Esophagus muscularis mucosa (tissue), 3 donors: ENCODE measurements around the gene SUMO1.

ENCODE experiments used
- POLR2A ChIP-seq: fragments of 450-650 bp; IDR thresholded peaks from one replicate; pipeline ENCODE4 v1.6.1; 2017; ENCODE audit warnings: antibody characterized with exemption, moderate library complexity, mild to moderate bottlenecking, low read depth
- POLR2AphosphoS5 ChIP-seq, 2 donors: sonication (generic); formaldehyde crosslinking; IDR thresholded peaks; one replicate each; pipeline ENCODE4 v1.6.1; 2017; ENCODE audit warnings: antibody characterized with exemption in 2 of 2
- TF ChIP-seq, protein P1 (sequence below), 3 experiments: fragments of 200-600 bp in 2 of 3; fragments of 450-650 bp in 1 of 3; sonication (generic) in 2 of 3; IDR thresholded peaks; one replicate each; pipeline ENCODE4 v1.5.1; 2017 to 2019; ENCODE audit warnings: antibody characterized with exemption in 3 of 3, mild to moderate bottlenecking in 2 of 3, moderate library complexity in 1 of 3

DNA sequence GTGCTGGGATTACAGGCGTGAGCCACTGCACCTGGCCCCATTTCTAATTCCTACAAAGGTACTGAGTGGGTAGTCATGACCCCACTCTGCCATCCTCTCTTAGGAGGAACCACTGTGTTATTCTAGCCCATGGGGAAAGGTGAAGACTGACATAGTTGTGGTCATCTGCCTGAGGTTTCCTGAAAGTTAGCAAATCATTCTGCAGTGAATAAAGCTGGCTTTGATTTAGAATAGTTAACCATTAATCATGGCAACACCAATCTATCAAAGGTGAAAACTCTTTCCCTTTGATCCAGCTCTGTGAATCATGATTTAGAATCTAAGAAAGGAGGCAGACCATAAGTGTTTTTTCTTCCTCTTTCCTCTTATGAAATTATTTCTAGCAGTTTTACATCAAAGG lies 50.8 kb downstream of the SUMO1 start:
- TF ChIP-seq POLR2A (no peak), POLR2AphosphoS5 (IDR thresholded peaks at IDR 0.05) (no peak)
- TF ChIP-seq, protein P1, sequence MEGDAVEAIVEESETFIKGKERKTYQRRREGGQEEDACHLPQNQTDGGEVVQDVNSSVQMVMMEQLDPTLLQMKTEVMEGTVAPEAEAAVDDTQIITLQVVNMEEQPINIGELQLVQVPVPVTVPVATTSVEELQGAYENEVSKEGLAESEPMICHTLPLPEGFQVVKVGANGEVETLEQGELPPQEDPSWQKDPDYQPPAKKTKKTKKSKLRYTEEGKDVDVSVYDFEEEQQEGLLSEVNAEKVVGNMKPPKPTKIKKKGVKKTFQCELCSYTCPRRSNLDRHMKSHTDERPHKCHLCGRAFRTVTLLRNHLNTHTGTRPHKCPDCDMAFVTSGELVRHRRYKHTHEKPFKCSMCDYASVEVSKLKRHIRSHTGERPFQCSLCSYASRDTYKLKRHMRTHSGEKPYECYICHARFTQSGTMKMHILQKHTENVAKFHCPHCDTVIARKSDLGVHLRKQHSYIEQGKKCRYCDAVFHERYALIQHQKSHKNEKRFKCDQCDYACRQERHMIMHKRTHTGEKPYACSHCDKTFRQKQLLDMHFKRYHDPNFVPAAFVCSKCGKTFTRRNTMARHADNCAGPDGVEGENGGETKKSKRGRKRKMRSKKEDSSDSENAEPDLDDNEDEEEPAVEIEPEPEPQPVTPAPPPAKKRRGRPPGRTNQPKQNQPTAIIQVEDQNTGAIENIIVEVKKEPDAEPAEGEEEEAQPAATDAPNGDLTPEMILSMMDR (IDR thresholded peaks at IDR 0.05): no peak
